GM18502 (cell line): Measurements from ENCODE around the gene ZGPAT.
"Not testable (repeated sequence)": the region's sequence is repeated elsewhere in the genome, so short reads cannot be mapped to it uniquely, and the experiment has no call there.

Experiments used
- ATAC-seq: cut with Tn5 transposase; IDR thresholded peaks from one replicate; pipeline ENCODE4 v1.9.1; 2021; ENCODE audit warnings: mild to moderate bottlenecking; ENCODE audit not compliant: unreplicated experiment, poor library complexity

ZGPAT gene

DNA sequence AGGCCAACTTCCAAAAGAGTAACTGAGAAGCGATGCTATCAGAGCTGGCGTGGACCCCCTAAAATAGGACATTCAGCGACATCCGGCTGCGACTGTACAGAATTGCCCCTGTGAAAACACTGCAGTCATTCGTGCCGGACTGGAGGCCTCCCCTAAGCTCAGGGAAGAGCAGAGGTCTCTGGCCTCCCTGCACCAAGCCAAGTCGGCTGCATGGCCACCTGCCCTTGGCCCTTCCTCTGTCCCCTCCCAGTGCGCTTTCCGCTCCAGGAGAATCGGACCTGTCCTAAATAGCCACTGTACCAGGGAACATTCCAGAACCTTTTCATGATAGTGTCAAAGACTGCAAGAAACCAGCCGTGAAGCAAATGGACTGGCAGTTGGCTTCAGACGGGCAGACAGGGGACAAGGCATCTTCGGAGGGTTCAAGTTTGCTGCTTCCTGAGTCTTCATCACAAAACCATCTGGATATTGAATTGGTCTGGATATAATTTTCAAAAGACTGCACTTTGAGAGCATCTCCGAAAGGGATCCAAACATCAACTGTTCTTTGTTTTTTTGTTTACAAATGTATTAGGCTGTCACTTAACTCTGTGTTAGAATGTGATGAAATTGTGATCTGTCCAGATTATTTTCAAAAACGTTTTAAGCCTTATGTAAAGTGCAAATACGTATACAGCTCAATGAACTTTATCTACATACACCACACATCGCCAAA lies 48.3 kb downstream of the ZGPAT start:
- ATAC-seq = no peak

GRCh38 chr20:63756648-63756991 lies 48.8 kb downstream of the ZGPAT start:
- ATAC-seq = no peak

DNA sequence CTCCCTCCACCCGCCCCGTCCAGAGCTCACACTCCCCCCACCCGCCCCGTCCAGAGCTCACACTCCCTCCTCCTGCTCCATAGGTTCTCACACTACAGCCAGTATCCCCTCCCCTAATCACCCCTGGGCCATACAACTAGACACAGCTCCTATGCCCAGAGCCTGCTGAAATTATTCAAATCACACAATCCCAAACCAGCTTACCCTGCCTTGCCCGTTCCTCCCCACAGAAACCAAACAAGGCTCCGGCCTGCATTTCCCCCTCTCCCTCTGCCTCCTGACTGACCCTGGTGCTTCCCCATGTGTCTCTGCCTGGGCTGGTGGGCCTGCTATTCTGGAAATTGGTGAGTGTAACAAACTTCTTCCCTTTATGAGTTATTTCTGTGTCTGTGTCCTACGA lies 50.3 kb downstream of the ZGPAT start:
- no peak for ATAC-seq

GRCh38 chr20:63759377-63759901 lies 51.6 kb downstream of the ZGPAT start:
- no peak for ATAC-seq

DNA sequence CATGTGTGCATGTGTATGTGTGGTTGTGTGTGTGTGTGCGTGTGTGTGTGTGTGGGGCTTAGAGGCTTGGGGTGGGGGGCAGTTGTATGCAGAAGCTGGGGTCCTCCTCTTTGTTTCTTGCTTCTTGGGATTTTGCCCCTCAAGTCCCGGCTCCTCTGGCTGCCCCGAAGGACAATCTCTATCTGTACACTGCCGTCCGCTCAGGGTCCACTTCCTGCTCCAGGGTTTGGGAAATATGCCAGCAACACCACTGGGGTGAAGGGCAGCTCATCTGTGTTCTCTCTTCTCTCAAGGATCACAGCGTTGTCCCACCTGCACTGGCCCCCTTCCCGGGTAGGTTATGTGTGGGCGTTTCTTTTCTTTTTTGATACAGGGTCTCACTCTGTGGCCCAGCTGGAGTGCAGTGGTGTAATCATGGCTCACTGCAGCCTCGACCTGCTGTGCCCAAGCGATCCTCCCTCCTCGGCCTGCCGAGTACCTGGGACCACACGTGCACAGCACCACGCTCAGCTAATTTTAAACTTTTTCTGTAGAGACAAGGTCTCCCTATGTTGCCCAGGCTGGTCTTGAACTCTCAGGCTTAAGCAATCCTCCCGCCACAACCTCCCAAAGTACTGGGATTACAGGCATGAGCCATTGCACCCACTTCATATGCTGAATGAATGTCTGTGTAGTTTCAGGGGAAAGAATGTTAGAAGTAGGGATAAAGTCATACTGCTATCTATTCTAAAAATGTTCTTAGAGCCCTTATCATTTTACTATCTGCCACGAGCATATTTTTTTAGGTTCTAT lies 57.4 kb downstream of the ZGPAT start:
- no peak for ATAC-seq

GRCh38 chr20:63765902-63766301 lies 58.1 kb downstream of the ZGPAT start:
- ATAC-seq = no peak

DNA sequence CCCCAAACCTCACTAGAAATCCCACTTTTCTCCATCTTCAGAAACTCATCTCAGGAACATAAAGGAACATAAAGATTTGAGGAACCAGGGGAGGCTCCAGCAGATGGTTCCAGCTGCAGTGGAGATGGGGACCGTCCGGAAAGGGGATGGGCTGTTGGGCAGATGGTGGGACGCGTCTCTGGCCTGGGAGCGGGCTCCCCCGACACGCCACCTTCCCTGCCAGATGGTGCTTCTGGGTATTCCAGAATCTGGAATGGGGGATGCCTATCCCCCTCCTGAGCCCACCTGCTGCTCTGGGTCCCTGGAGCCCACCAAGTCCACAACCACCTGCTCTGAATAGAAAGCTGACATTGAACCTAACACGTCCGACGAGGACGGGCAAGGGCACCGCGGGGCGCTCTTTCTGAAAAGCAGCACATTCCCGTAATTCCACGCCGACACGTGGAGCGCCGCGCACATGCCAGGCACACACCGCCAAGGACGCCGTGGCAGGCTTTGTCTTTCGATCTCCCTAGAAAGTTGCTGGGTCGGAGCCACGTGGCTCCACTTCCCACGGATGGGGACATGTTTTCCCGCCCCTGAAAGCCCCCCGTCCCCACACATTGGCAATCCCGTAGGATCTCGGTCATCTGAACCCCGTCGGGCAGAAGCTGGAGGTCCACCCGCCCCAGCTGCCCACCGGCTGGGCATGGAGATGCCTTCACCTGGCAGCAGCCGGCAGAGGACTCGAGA lies 59.0 kb downstream of the ZGPAT start:
- no peak for ATAC-seq

DNA sequence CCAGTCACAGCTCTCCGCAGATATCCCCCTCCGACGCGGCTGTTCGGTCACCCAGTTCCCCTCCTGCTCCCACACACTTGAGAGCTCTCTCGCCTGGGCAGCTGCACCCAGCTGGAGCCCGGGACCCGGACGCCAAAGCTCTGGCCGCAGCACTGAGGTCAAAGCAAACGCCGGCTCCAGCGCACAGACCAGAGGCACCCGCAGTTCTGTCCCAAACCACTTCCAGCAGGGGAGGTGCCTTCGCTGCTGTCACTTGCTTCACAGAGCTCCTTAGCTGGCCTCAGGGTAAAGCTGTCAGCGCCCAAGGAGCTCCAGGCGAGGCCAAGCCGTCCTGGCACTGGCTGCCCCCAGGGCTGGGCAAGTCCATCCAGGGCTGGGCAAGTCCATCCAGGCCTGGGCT lies 59.6 kb downstream of the ZGPAT start:
- no peak for ATAC-seq

- ATAC-seq = no peak
These were observed 60.0 kb downstream of the ZGPAT start for GRCh38 chr20:63767886-63768285.

- no peak for ATAC-seq
These were observed 61.0 kb downstream of the ZGPAT start for GRCh38 chr20:63768591-63769515.

GRCh38 chr20:63769891-63770474 lies 62.1 kb downstream of the ZGPAT start:
- ATAC-seq = no peak

DNA sequence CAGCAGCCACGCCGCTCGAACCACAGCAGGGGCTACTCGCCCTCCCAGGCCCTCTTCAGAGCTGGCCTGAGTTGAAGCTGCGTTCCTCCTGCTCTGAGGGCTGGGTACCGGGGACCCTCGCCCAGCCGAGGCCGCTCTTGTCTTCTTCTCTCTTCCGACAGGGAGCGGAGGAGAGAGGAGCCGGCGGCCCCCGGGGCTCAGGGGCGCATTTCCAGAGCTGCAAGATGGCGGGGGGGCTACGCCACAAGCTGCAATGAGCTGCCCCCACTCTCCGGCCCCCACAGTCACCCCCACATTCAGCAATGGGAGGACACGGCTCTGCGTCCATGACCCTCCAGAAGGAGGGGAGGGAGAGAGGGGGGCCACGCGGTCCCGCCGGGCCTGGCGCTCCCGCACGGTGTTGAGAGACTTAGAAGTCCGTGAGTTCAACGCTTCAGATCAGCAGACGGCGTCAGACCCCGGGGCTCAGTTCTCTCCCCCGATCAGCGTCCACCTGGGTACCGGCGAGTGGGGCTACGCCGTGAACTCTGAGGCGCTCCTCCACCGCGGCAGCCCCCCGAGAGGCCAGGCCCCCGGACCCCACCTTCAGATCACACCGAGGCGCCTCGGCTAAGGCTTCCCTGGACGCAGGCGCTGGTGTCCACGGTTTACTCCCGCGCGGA lies 63.3 kb downstream of the ZGPAT start:
- ATAC-seq = no peak

GRCh38 chr20:63772781-63773518 lies 65.1 kb downstream of the ZGPAT start:
- ATAC-seq = no peak

DNA sequence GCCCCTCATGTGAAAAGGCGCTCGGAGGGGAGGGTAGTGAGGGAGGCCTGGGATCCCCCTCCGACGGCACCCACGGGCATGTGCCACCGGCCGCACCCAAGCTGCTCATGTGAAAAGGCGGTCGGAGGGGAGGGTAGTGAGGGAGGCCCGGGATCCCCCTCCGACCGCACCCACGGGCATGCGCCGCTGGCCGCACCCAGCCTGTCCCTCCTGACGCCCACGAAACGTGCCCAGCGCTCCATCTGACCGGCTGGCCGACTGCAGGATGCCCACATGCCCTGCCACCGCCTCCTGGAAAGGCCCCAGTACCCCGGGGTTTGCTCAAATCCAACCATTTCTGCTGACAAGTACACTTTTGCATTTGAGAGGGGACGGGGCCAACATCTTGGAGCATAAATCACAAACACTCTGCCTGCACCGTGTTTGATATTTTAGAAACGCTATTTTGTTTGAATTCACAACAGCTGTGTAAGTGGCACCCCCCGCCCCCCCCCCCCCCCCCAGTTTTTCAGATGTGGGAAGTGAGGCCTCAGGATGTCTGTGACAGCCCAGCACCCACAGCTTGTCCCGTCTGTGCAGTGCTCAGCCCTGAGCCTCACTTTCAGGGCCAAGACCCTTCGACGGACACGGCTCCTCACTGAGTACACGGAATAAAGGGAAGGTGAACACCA lies 65.9 kb downstream of the ZGPAT start:
- ATAC-seq = no peak

GRCh38 chr20:63774306-63774705 lies 66.5 kb downstream of the ZGPAT start:
- no peak for ATAC-seq

- ATAC-seq = no peak
These were observed 67.5 kb downstream of the ZGPAT start for GRCh38 chr20:63775096-63775978.

DNA sequence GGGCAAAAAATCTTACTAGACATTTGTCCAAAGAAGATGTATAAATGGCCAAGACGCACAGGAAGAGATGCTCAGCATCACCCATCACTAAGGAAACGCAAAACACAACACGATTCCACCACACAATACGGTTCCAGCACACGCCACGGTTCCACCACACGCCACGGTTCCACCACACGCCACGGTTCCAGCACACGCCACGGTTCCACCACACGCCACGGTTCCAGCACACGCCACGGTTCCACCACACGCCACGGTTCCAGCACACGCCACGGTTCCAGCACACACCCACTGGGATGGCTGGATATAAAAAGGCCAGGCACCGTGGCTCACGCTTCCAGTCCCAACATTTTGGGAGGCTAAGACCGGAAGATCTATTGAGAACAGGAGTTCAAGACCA lies 69.0 kb downstream of the ZGPAT start:
- ATAC-seq = not testable (repeated sequence)
